K562 (cell line): ENCODE data around the gene SLC49A3.
"Not testable (repeated sequence)": the region's sequence is repeated elsewhere in the genome, so short reads cannot be mapped to it uniquely, and the experiment has no call there.

Source experiments
- GABPA ChIP-seq: fragments of 200-800 bp; sonication (Bioruptor generic); conservative IDR thresholded peaks from 2 replicates; pipeline ENCODE4 v1.6.1; 2016; ENCODE audit warnings: low read depth, missing genetic modification characterization, missing compliant biosample characterization
- JUND ChIP-seq, 2 experiments: IDR thresholded peaks; 2 replicates in 1 of 2; 3 replicates in 1 of 2; pipeline ENCODE4 v1.6.1; 2011; ENCODE audit warnings: borderline replicate concordance in 2 of 2, low read depth in 2 of 2, low read length in 2 of 2, improper control_type of control experiment in 1 of 2, missing biosample characterization in 1 of 2, missing genetic modification characterization in 1 of 2, missing genetic modification reagents in 1 of 2
- SAFB2 ChIP-seq: fragments of 200-400 bp; formaldehyde crosslinking; IDR thresholded peaks from 2 replicates; pipeline ENCODE4 v1.6.1; 2018; ENCODE audit warnings: borderline replicate concordance, low read length, low read depth, moderate library complexity; ENCODE audit not compliant: severe bottlenecking
- SMAD4 ChIP-seq: fragments of 250-450 bp; sonication (Bioruptor Pico); conservative IDR thresholded peaks from 2 replicates; pipeline ENCODE4 v1.8.0; 2021; ENCODE audit warnings: inconsistent platforms, mild to moderate bottlenecking, moderate library complexity
- ZNF24 ChIP-seq: fragments of 450-650 bp; IDR thresholded peaks from 2 replicates; pipeline ENCODE4 v1.6.1; 2016
- ZZZ3 ChIP-seq: fragments of 450-650 bp; IDR thresholded peaks from 2 replicates; pipeline ENCODE4 v1.6.1; 2016; ENCODE audit warnings: antibody characterized with exemption, mild to moderate bottlenecking, moderate library complexity

- TF ChIP-seq ZNF24; SMAD4 (CRISPR knock-in tag); GABPA (tag); ZZZ3; SAFB2; JUND (IDR thresholded peaks at IDR 0.05; ENCODE audit: borderline replicate concordance, low read depth, low read length); JUND (tag; IDR thresholded peaks at IDR 0.05; ENCODE audit: borderline replicate concordance, low read depth, low read length): not testable (repeated sequence)
These were observed 17.2 kb upstream of the SLC49A3 start for GRCh38 chr4:706083-706633.
